Thyroid gland (tissue), 4 donors: ENCODE measurements around the gene ABCB6.

Experiments
- POLR2A ChIP-seq, 2 donors: fragments of 450-650 bp; IDR thresholded peaks; one replicate each; pipeline ENCODE4 v1.6.1; 2017; ENCODE audit warnings: antibody characterized with exemption in 2 of 2, mild to moderate bottlenecking in 2 of 2, moderate library complexity in 1 of 2
- TF ChIP-seq, protein P1 (sequence below), 6 experiments: fragments of 200-600 bp in 3 of 6; fragments of 450-650 bp in 3 of 6; sonication (generic) in 3 of 6; IDR thresholded peaks; one replicate each; pipeline ENCODE4 v1.5.1; 2016 to 2019; ENCODE audit warnings: antibody characterized with exemption in 6 of 6, mild to moderate bottlenecking in 2 of 6, inconsistent platforms in 1 of 6, moderate library complexity in 1 of 6

DNA sequence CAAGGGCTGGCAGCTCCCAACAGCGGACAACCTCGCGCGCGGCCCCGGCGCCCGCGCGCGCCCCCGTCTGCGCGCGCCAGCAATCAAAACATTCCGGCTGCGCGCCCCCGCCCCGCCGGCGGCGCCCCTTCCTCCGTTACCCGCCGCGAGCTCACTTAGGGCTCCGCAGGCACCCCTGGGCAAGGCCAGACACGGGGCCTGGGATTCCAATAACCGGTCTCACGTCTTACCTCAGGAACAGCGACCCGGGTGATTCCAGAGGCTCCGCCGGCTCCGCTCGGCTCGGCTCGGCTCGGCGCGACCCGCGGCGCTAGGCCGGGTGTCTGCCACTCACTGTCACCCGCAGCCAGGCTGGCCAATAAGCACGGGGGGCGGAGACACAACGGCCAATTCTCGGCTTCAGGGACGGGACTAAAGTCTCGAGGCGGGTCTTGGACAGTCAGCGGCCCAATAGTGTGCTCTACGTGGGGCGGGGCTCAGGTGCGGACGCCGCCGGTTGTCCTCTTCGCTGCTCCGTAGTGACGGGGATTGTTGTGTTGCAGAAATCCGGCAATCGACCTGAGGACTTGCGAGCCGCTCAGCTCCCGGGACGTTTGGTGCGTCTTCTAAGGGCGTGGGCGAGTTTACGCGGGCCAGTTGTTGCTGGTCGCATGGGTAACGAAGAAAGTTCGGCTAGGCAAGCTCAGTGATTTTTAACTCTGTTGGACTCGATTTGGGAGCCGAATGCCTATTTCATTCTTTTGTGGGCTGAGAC lies 10.7 kb upstream of the ABCB6 start, which contains the start of the genes ANKZF1 and ATG9A:
- TF ChIP-seq, protein P1, sequence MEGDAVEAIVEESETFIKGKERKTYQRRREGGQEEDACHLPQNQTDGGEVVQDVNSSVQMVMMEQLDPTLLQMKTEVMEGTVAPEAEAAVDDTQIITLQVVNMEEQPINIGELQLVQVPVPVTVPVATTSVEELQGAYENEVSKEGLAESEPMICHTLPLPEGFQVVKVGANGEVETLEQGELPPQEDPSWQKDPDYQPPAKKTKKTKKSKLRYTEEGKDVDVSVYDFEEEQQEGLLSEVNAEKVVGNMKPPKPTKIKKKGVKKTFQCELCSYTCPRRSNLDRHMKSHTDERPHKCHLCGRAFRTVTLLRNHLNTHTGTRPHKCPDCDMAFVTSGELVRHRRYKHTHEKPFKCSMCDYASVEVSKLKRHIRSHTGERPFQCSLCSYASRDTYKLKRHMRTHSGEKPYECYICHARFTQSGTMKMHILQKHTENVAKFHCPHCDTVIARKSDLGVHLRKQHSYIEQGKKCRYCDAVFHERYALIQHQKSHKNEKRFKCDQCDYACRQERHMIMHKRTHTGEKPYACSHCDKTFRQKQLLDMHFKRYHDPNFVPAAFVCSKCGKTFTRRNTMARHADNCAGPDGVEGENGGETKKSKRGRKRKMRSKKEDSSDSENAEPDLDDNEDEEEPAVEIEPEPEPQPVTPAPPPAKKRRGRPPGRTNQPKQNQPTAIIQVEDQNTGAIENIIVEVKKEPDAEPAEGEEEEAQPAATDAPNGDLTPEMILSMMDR (IDR thresholded peaks at IDR 0.05), result peak in 1 of 6 experiments; percentile 11
- peak; percentile 58 to 91 for TF ChIP-seq POLR2A (IDR thresholded peaks at IDR 0.05)
